Endothelial cell of umbilical vein (primary cell): ENCODE data around the gene UNC13D. TPM values are rescaled to one million over a fixed set of nuclear protein-coding genes. Genes with fewer than 3 reads are reported as not detected.

ENCODE experiments used
- BruUV-seq: library from RNA; stranded (reverse); fragments of 400-500 nt; replicated peaks from 2 replicates; lab custom pipeline; 2021; lab: Mats Ljungman, UMichigan
- CTCF ChIA-PET: fragments of 300-600, 350-600 bp; sonication (Branson Sonifier 250); formaldehyde crosslinking; loops from one replicate; lab custom pipeline; 2021; ENCODE audit warnings: antibody characterized with exemption, inconsistent platforms; lab: Charles Lee
- POLR2A ChIA-PET: fragments of 300-600, 350-600 bp; sonication (Branson Sonifier 250); formaldehyde crosslinking; loops from one replicate; lab custom pipeline; 2021; ENCODE audit warnings: antibody characterized with exemption, inconsistent platforms; lab: Charles Lee
- DNase-seq: peaks from one replicate; pipeline ENCODE4 v3.0.0-alpha.2; 2011; ENCODE audit warnings: low read depth, low spot score
- FAIRE-seq: peaks from 2 replicates; lab custom pipeline; 2011; peaks lifted over from hg19 to GRCh38; lab: Jason Lieb, UNC
- H2AFZ ChIP-seq: 2 replicates; pipeline ENCODE4 v1.6.0; 2012; ENCODE audit warnings: low read depth, low read length, control low read depth, inconsistent platforms
- H3K27ac ChIP-seq: 2 replicates; pipeline ENCODE4 v1.5.1; 2011; ENCODE audit warnings: low read depth, mild to moderate bottlenecking, control low read depth, low read length, moderate library complexity; ENCODE audit not compliant: insufficient read depth
- H3K27me3 ChIP-seq, 2 experiments: 2 replicates each; pipeline versions ENCODE4 v1.6.0 to v1.6.1; 2011; ENCODE audit warnings: low read length in 2 of 2, mixed read lengths in 1 of 2; ENCODE audit not compliant: control insufficient read depth in 2 of 2, insufficient read depth in 2 of 2
- H3K36me3 ChIP-seq, 2 experiments: 2 replicates in 1 of 2; 3 replicates in 1 of 2; pipeline ENCODE4 v1.5.1; 2011; ENCODE audit warnings: low read length in 2 of 2, mild to moderate bottlenecking in 1 of 2, moderate library complexity in 1 of 2; ENCODE audit not compliant: control insufficient read depth in 2 of 2, insufficient read depth in 2 of 2; ENCODE audit errors: extremely low read depth in 1 of 2
- H3K4me1 ChIP-seq: 3 replicates; pipeline ENCODE4 v1.5.1; 2011; ENCODE audit warnings: mild to moderate bottlenecking, low read length; ENCODE audit not compliant: control insufficient read depth, insufficient read depth; ENCODE audit errors: extremely low read depth
- H3K4me2 ChIP-seq: 2 replicates; pipeline ENCODE4 v1.6.1; 2011; ENCODE audit warnings: low read length, control low read depth, mixed read lengths; ENCODE audit not compliant: insufficient read depth
- H3K4me3 ChIP-seq, 3 experiments: fragments of 200-600 bp in 1 of 3; sonication (generic), shearing (Covaris generic) in 1 of 3; replicated peaks in 1 of 3; 2 replicates each; pipeline ENCODE4 v1.5.1; 2011 to 2016; ENCODE audit warnings: control low read depth in 3 of 3, low read length in 3 of 3, mild to moderate bottlenecking in 2 of 3, inconsistent platforms in 1 of 3, low read depth in 1 of 3, moderate library complexity in 1 of 3; ENCODE audit not compliant: insufficient read depth in 1 of 3
- H3K79me2 ChIP-seq: 2 replicates; pipeline ENCODE4 v1.6.0; 2012; ENCODE audit warnings: low read length, inconsistent platforms; ENCODE audit not compliant: control insufficient read depth, insufficient read depth
- H3K9ac ChIP-seq: replicated peaks from 2 replicates; pipeline ENCODE3; 2011; ENCODE audit warnings: low read length, control low read depth; ENCODE audit not compliant: insufficient read depth; ENCODE audit errors: extremely low read depth
- H3K9me1 ChIP-seq: replicated peaks from 3 replicates; pipeline ENCODE4 v1.6.0; 2011; ENCODE audit warnings: mild to moderate bottlenecking, low read length; ENCODE audit not compliant: control insufficient read depth, insufficient read depth; ENCODE audit errors: extremely low read depth
- H3K9me3 ChIP-seq: replicated peaks from 2 replicates; pipeline ENCODE4 v1.5.1; 2012; ENCODE audit warnings: low read length, inconsistent platforms; ENCODE audit not compliant: control insufficient read depth, insufficient read depth
- H4K20me1 ChIP-seq: replicated peaks from 2 replicates; pipeline ENCODE3; 2011; ENCODE audit warnings: mild to moderate bottlenecking, low read length; ENCODE audit not compliant: control insufficient read depth, insufficient read depth; ENCODE audit errors: extremely low read depth
- CTCF ChIP-seq, 2 donors: IDR thresholded peaks; 1 replicate in 1 of 2; 2 replicates in 1 of 2; pipeline ENCODE4 v1.5.1; 2011; ENCODE audit warnings: low read length in 2 of 2, mild to moderate bottlenecking in 2 of 2, moderate library complexity in 2 of 2, control low read depth in 1 of 2, inconsistent platforms in 1 of 2, low read depth in 1 of 2; ENCODE audit not compliant: insufficient read depth in 1 of 2; ENCODE audit errors: extremely low read depth in 1 of 2
- EZH2 ChIP-seq: IDR thresholded peaks from 2 replicates; pipeline ENCODE4 v1.6.1; 2012; ENCODE audit warnings: borderline replicate concordance, low read depth, mild to moderate bottlenecking, moderate library complexity, low read length, inconsistent platforms; ENCODE audit not compliant: severe bottlenecking
- FOS ChIP-seq: IDR thresholded peaks from 2 replicates; pipeline ENCODE4 v1.6.1; 2011; ENCODE audit warnings: mild to moderate bottlenecking, low read length, moderate library complexity, borderline replicate concordance; ENCODE audit not compliant: insufficient read depth
- GATA2 ChIP-seq: IDR thresholded peaks from 2 replicates; pipeline ENCODE4 v1.7.0; 2011; ENCODE audit warnings: low read depth, mild to moderate bottlenecking, moderate library complexity, mixed read lengths, low read length; ENCODE audit not compliant: insufficient read length, insufficient read depth
- JUN ChIP-seq: IDR thresholded peaks from 2 replicates; pipeline ENCODE4 v1.6.1; 2011; ENCODE audit warnings: borderline replicate concordance, low read depth; ENCODE audit not compliant: insufficient read length, insufficient read depth
- MAX ChIP-seq: IDR thresholded peaks from 2 replicates; pipeline ENCODE4 v1.6.1; 2011; ENCODE audit not compliant: insufficient read depth, insufficient read length
- MYC ChIP-seq: IDR thresholded peaks from one replicate; pipeline ENCODE4 v1.6.1; 2011; ENCODE audit warnings: mild to moderate bottlenecking, low read depth, low read length
- POLR2A ChIP-seq: IDR thresholded peaks from 2 replicates; pipeline ENCODE4 v1.6.1; 2012; ENCODE audit warnings: low read depth, mild to moderate bottlenecking, control low read depth, low read length
- POLR2AphosphoS5 ChIP-seq: IDR thresholded peaks from 2 replicates; pipeline ENCODE4 v1.6.1; 2012; ENCODE audit warnings: low read depth, mild to moderate bottlenecking, control low read depth, low read length, moderate library complexity; ENCODE audit not compliant: insufficient read depth
- dilution Hi-C: fragments of 300-500 bp; cut with MboI; formaldehyde crosslinking; loops from one replicate; pipeline ENCODE4 v1.15.0; 2019; ENCODE audit warnings: low sequenced_read_pairs; ENCODE audit not compliant: extremely low pct_ligation_motif_present
- intact Hi-C: fragments of 100-400 bp; cut with micrococcal nuclease; formaldehyde crosslinking; loops from one replicate; pipeline ENCODE4 v1.10.0; 2022
- polyA plus RNA-seq, 4 experiments: library from polyadenylated mRNA; depleted of rRNA in 3 of 4; stranded (reverse) in 3 of 4; unstranded in 1 of 4; fragments of >200 nt; gene quantifications; 2 replicates each; pipeline versions ENCODE4 v1.2.1 to v1.2.3, GENCODE V29; 2011 to 2012; ENCODE audit warnings: missing spikeins in 1 of 4
- total RNA-seq: library from RNA; stranded (reverse); gene quantifications from 2 replicates; pipeline ENCODE4 v1.2.3, GENCODE V29; 2021

Gene UNC13D
- total and polyA plus RNA-seq, 2 donors (not counting 3 experiments of a cell fraction or from before 2014, with no cell fraction given), result 6.9 to 14.9 TPM

- no peak overlapping the region for H2AFZ ChIP-seq
- FAIRE-seq (peak; percentile 90), DNase-seq (peak; percentile 77)
- H3K4me1 ChIP-seq, result peaks cover 39% of the 10 kb centered on the region
- peak overlapping the region; percentile 48 for H3K9ac ChIP-seq
- BruUV-seq, result TSS peak; percentile 62
- H3K9me1 ChIP-seq, result no peaks in the 10 kb centered on the region
- H3K27me3 ChIP-seq, result no peaks in the 10 kb centered on the region
- H3K4me3 ChIP-seq, result peak overlapping the region; percentile 19 to 76 (median 70)
- no peaks in the 10 kb centered on the region for H4K20me1 ChIP-seq
- H3K27ac ChIP-seq, result peak overlapping the region; percentile 89
- dilution Hi-C loops (no loop called here), intact Hi-C loops (loop anchor here (2.0 kb wide), 2 partner anchors 43 to 69 kb away; partner anchors contain the start of genes TRIM65 and UNK)
- H3K4me2 ChIP-seq, result peak overlapping the region; percentile 84
- H3K36me3 ChIP-seq, result peaks cover 0 to 17% of the 10 kb centered on the region in 2 experiments
- POLR2A ChIA-PET, result interaction anchor here (0.6 to 2.8 kb wide), 3 partner anchors 9 to 74 kb away, joined by 3 to 23 read pairs (median 11); a partner anchor contains a TSS
- no peaks in the 10 kb centered on the region for H3K9me3 ChIP-seq
- peak; percentile 66 for TF ChIP-seq JUN
- TF ChIP-seq EZH2, result no peak
- no peak for TF ChIP-seq POLR2A
- TF ChIP-seq GATA2, result no peak
- peak; percentile 26 for TF ChIP-seq POLR2AphosphoS5
- peak; percentile 58 for TF ChIP-seq FOS
- TF ChIP-seq MAX, result no peak
- no peak for TF ChIP-seq MYC
- no peak for TF ChIP-seq CTCF (IDR thresholded peaks at IDR 0.05; ENCODE audit: extremely low read depth in 1 of 2, insufficient read depth in 1 of 2, low read depth in 1 of 2, low read length in 2 of 2)
- H3K79me2 ChIP-seq, result peaks cover 13% of the 10 kb centered on the region
- CTCF ChIA-PET, result interaction anchor here (0.6 to 11.3 kb wide), 12 partner anchors 9 to 193 kb away, joined by 3 to 241 read pairs (median 4); partner anchors contain the start of genes TRIM47 and TRIM65
Observed at GRCh38 chr17:75854101-75854748, 10.0 kb upstream of the UNC13D start.
